ENCODE measurements around the gene LRTM1.

The LRTM1 gene

GRCh38 chr3:54928046-54928770 lies at the start of gene LRTM1:
Gene LRTM1 (minus strand): TSS chr3:54928059. CDS start chr3:54927911, 148 bp downstream.
- FAIRE-seq (no peak), DNase-seq (ENCODE audit: insufficient read length, low spot score) (no peak)

- DNase-seq (ENCODE audit: insufficient read length, low spot score), result no peak
- no peak for FAIRE-seq
These were observed 49.6 kb upstream of the LRTM1 start for GRCh38 chr3:54977439-54977838.

- no peak for FAIRE-seq
These were observed 43.0 kb upstream of the LRTM1 start for GRCh38 chr3:54970895-54971294.

GRCh38 chr3:54969652-54970051 lies 41.8 kb upstream of the LRTM1 start:
- no peak for DNase-seq (ENCODE audit: insufficient read length, low spot score)
- no peak for FAIRE-seq

More at GRCh38 chr3:54970895-54971294, 43.0 kb upstream of the LRTM1 start:
- no peak for DNase-seq (ENCODE audit: insufficient read length, low spot score)

GRCh38 chr3:54968546-54969172 lies 40.8 kb upstream of the LRTM1 start:
- no peak for FAIRE-seq
- DNase-seq (ENCODE audit: insufficient read length, low spot score), result no peak

- FAIRE-seq, result no peak
These were observed 39.9 kb upstream of the LRTM1 start for GRCh38 chr3:54967731-54968161.

GRCh38 chr3:54966979-54967378 lies 39.1 kb upstream of the LRTM1 start:
- DNase-seq (ENCODE audit: insufficient read length, low spot score) (no peak), FAIRE-seq (no peak)

More at GRCh38 chr3:54967731-54968161, 39.9 kb upstream of the LRTM1 start:
- DNase-seq (ENCODE audit: insufficient read length, low spot score), result no peak

- FAIRE-seq (no peak), DNase-seq (ENCODE audit: insufficient read length, low spot score) (peak; percentile 60)
These were observed 37.9 kb upstream of the LRTM1 start for GRCh38 chr3:54965746-54966145.

GRCh38 chr3:54964081-54964480 lies 36.2 kb upstream of the LRTM1 start:
- DNase-seq (ENCODE audit: insufficient read length, low spot score) (no peak), FAIRE-seq (no peak)

GRCh38 chr3:54963641-54964040 lies 35.8 kb upstream of the LRTM1 start:
- no peak for FAIRE-seq
- no peak for DNase-seq (ENCODE audit: insufficient read length, low spot score)

- DNase-seq (ENCODE audit: insufficient read length, low spot score) (no peak), FAIRE-seq (no peak)
These were observed 34.3 kb upstream of the LRTM1 start for GRCh38 chr3:54962200-54962599.

GRCh38 chr3:54960701-54961100 lies 32.8 kb upstream of the LRTM1 start:
- no peak for FAIRE-seq
- DNase-seq (ENCODE audit: insufficient read length, low spot score), result no peak

- FAIRE-seq (no peak), DNase-seq (ENCODE audit: insufficient read length, low spot score) (no peak)
These were observed 32.2 kb upstream of the LRTM1 start for GRCh38 chr3:54960082-54960481.

GRCh38 chr3:54957711-54958110 lies 29.9 kb upstream of the LRTM1 start:
- no peak for DNase-seq (ENCODE audit: insufficient read length, low spot score)
- no peak for FAIRE-seq

GRCh38 chr3:54955941-54956340 lies 28.1 kb upstream of the LRTM1 start:
- FAIRE-seq (peak; percentile 31), DNase-seq (ENCODE audit: insufficient read length, low spot score) (no peak)

GRCh38 chr3:54955496-54955895 lies 27.6 kb upstream of the LRTM1 start:
- FAIRE-seq, result no peak

GRCh38 chr3:54954521-54954920 lies 26.7 kb upstream of the LRTM1 start:
- no peak for DNase-seq (ENCODE audit: insufficient read length, low spot score)
- FAIRE-seq, result no peak

More at GRCh38 chr3:54955496-54955895, 27.6 kb upstream of the LRTM1 start:
- no peak for DNase-seq (ENCODE audit: insufficient read length, low spot score)

GRCh38 chr3:54954022-54954421 lies 26.2 kb upstream of the LRTM1 start:
- peak; percentile 94 for FAIRE-seq
- DNase-seq (ENCODE audit: insufficient read length, low spot score), result peak; percentile 83

GRCh38 chr3:54951405-54951804 lies 23.5 kb upstream of the LRTM1 start:
- FAIRE-seq, result no peak

GRCh38 chr3:54950391-54951003 lies 22.6 kb upstream of the LRTM1 start:
- FAIRE-seq (no peak), DNase-seq (ENCODE audit: insufficient read length, low spot score) (no peak)

More at GRCh38 chr3:54951405-54951804, 23.5 kb upstream of the LRTM1 start:
- peak; percentile 78 for DNase-seq (ENCODE audit: insufficient read length, low spot score)

- DNase-seq (ENCODE audit: insufficient read length, low spot score) (no peak), FAIRE-seq (no peak)
These were observed 21.7 kb upstream of the LRTM1 start for GRCh38 chr3:54949491-54950044.
